Inflammatory macrophage treated with lipopolysaccharide for 4 hours (primary cell): ENCODE measurements around the gene PTRHD1.
A peak's percentile ranks its signal among the peaks of the same experiment; 100 is the strongest.

Experiments
- DNase-seq: peaks from one replicate; pipeline ENCODE4 v3.0.0-alpha.2; 2020

The PTRHD1 gene

DNA sequence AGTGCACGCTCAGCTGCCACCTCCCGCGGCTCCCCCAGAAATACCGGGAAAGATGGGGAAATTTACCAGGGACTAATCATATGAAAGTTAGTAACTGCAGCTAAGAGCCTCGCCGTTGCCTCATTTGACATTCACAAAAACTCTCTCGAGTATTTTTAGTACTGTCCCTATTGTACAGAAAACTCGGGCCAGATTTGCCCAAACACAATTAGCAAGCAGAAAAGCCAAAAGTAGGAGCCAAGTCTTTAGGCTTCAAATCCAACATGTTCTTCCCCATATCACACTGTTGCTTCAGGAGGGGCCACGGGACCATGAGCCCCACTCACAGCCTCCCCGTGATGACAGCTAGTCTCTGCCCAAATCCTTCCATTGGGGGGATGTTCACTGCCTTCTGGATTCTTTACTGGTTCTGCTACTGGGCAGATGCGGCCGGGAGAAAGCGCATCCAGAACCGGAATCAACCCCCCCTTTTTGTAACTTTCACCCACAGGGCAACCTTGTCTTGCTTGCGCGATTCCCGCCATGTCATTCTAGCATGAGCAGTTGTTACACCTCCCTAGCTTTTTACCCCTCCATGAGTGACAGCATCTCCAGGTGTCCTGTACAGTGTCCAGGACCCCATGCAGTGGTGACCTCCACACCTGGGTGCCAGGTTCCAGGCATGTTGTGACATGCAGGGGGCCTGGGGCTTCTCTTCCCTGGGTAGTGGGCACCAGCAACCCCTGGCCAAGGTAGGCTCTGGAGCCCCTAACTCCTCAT, 35.2 kb upstream of the PTRHD1 start:
- DNase-seq, result no peak

DNA sequence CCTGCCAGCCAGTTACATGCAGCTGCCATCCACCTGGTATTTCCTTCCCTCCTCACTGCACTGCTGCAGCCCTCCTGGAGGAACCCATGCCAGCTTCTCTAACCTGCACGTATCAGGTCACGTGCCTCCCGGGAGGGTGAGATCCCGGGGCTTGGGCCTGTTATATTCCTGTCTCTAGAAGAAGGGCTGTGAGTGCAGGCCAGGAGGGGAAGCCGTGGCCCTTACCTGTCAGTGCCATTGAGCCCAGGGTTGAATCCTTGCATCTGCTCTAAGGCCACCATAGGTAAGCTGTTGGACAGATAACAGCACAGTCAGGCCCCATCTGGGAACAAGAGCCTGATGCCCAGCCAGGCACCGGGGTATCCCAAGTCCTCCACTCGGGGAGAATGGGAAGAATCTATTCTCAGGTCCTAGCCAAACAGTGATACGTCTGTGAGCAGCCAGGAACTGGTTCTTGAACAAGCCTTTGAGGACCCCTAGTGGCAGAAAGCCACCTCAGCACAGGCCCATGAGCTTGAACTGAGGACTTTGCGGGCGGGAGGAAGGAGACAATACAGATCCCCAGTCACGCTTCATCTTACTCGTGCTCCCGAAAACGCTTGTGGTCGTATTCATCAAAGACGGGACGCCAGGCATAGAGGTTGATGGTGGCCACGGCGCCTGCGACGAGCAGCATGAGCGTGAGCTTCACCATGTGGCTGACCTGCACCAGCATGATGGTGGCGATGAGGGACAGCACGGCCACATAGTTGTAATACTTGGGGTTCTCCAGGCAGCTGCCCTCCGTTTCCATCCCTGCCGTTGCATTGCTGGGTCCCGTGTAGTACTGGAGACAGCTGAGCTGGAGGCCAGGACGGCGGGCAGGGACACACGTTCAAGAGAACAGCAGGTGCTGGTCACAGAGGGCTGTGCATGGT, 34.4 kb upstream of the PTRHD1 start:
- peak; percentile 65 for DNase-seq

DNA sequence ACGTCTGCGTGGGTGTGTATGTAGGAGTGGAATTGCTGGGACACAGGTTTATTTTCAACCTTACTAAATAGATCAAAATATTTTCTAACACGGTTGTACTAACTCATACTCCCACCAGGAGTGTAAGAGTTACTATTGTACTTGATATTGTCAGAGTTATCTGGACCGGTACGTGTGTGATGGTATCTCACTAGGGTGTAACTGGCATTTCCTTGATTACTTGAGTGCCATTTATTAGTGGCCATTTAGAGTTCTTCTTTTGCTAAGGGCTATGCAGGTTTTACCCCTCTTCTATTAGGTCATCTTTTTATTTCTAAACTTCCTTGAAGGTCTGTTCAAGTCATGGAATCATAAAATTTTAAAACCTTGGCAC, 33.6 kb upstream of the PTRHD1 start:
- no peak for DNase-seq

DNA sequence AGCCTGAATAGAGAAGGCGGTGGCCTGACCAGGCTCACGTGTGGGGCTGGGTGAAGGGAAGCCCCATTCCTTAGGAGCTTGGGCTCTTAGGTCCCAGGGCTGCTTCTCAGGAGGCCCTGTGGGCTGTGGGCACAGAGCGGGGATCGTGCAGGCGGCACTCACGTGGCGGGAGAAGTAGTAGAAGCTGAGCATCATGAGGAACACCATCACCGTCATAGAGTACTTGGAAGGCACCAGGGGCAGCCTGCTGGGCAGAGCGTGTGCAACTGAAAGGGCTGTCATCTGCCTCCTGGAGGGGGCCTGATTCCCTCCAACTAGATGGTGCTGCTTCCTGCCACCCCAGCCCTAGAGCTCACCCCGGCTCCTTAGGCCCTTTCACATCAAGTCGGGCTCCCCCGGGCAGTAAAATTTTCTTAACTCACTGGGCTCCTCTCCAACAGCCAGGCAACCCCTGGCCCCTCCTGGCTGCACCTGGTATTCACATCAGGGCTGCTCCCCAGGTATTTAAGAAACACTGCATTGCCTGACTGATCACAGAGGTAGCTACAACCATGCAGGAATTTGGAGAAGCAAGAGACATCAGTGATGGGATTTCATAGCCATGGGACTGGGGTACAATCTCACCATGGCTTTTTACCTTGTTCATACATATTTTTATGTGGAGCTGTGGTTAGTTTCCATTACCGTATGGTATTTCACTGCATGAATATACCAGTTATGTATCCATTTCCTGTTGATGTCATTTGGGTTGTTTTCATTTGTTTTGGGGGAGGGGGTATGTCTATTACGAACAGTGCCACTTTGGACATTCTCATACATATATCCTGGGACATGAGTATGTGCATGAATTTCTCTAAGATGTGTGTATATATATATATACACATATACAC, 32.9 kb upstream of the PTRHD1 start:
- DNase-seq, result no peak

DNA sequence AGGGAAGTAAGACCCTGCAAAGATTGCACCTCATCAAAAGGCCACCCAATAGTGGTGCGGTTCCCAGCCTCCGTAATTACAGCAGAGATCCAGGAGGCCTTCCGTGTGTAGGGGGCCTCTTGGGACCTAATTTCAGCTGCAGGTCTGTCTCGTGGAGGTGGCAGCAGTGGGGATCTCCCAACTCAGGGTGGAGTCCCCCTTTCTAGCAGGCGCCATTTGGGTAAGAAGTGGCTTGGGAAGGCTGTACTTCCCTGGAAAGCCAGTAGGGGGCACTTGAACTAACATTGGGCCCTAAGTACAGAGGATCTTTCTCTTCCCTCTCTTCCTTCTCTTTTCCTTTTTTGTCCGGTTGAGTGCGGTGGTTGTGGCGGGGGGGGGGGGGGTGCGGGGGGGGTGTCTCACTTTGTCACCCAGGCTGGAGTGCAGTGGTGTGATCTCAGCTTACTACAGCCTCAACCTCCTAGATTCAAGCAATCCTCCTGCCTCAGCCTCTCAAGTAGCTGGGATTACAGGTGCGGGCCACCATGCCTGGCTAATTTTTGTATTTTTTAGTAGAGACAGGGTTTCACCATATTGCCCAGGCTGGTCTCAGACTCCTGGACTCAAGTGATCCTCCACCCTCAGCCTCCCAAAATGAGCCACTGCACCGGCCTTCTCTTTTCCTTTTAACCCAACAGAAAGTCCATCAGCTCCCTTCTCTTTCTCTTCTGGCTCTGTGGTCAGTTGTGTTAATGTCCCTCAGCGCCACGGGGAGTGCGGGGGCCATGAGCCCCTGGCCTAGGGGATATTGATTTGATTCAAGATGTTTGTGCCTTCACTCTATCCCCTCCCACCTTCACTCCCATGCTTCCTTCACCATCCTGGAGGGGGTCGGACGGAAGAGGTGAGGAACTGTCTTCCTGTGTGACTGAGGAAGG, 32.0 kb upstream of the PTRHD1 start:
- DNase-seq, result peak; percentile 23

DNA sequence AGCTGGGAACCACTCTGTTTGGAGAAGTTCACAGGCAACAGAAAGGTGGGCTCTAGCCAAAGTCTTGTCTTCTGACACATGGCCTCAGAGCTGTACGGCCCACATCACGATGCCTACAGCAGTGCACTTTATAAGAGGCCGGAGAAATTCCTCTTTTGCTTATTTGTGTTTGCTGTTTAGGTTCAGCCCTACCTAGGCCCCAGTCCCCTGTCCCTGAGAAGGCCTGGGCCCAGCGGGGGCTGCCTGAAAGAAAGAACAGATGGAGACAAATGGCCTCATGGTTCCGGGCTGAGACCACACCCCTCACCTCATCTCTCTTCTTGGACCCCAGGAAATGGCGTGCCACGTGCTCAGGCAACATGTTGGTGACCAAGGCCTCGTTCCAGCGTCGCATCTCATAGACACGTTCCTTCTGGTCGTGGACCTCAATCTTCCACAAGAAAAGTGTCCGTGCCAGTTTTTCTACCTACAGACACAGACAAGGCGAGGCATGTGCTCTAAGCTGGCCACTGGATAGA, 30.9 kb upstream of the PTRHD1 start:
- DNase-seq, result no peak

DNA sequence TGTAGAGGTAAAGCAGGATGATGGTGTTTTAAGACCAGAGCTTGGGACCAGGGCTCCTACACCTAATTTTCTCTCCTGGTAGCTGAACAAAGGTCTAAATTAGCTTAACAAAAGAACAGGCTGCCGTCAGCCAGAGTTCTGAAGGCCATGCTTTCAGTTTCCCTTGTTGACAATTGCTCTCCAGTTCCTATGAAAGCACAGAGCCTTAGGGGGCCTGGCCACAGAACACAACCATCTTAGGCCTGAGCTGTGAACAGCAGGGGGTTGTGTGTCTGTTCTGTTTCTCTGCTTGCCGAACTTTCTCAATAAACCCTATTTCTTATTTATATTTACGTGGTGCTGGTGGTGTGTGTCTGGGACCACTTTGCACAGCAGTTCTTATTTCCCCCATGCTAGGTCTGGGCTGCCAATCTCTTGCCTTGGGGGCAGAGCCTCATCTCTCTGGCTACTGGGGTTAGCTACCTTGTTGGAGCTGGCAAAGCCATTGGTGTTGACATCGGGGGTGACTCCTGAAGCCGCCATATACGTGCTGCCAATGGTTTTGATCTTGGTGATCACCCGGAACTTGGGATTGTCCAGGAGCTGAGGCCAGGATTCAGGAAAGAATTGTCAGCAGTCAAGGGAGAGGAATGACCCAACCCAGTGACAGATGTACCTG, 29.0 kb upstream of the PTRHD1 start:
- no peak for DNase-seq

DNA sequence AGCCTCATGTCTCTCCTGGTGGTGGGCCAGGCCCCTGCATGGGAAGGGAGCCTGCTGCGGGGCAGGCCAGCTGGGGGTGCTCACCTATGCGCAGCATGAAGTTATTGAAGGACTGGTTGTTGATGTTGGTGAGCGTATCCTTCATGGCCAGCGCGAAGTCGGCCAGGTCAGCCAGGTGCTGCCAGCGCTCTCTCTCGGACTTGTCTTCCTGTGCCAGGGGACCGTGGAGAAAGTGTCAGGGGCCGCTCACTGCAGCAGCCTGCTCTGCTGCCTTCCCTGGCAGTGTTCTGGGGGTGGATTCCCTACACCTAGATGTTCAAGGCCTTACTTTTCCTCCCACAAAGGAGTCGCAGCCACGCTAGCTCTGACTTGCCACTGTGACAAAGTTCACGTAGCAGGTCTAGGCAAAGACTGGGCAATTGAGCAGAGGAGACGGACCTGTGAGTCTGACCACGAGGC, 28.3 kb upstream of the PTRHD1 start:
- no peak for DNase-seq

DNA sequence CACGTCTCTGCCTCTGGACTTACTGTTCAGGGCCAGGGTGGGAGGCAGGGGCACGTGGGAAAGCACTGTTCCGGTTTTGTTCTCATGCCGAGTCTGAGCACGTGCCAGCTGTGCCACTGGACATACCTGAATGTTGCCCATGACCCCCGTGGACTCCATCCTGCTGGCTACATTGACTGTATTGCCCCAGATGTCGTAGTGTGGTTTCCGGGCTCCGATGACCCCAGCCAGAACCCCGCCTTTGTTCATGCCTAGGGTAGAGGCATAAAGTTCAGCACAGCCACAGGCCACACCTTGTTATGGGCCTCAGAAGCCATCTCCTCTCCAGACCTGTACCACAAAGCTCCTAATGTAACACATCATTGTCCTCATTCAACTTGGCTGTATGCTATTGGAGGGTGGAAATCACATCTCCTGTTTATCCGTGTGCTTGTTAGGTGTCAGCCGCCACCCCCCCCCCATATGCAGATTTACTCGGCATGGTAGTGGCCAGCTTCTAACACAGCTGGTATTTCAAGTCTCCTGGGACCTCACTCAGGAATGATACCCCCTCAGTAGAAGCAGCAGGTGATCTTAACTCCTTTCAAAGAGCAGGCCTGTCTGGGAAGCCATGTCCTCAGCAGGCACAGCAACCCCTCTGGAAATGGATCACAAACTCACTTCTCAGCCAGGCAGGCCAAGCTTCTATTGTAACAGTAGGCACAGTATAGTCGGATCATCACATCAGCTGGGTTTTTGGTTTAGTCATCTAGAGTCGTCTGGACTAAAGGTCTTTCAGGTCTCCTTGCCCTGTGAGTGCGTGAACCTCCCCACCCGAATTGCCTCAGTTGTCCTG, 27.6 kb upstream of the PTRHD1 start:
- no peak for DNase-seq

DNA sequence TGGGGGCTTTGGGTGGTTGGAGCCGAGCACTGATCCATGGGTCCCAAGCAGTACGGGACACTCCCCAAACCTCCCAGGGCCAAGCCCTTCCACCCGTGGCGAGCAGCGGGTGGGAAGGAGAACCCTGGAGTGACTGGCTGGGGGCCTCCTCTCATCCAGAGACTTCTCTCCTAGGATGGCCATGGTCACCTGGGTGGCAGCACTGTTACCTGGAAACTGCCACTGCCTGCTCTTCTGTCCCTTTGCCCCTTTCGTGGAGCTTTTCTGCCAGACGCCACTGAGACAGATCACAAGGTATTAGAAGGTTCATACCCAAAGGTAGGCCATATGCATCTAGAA, 27.0 kb upstream of the PTRHD1 start:
- DNase-seq, result no peak

DNA sequence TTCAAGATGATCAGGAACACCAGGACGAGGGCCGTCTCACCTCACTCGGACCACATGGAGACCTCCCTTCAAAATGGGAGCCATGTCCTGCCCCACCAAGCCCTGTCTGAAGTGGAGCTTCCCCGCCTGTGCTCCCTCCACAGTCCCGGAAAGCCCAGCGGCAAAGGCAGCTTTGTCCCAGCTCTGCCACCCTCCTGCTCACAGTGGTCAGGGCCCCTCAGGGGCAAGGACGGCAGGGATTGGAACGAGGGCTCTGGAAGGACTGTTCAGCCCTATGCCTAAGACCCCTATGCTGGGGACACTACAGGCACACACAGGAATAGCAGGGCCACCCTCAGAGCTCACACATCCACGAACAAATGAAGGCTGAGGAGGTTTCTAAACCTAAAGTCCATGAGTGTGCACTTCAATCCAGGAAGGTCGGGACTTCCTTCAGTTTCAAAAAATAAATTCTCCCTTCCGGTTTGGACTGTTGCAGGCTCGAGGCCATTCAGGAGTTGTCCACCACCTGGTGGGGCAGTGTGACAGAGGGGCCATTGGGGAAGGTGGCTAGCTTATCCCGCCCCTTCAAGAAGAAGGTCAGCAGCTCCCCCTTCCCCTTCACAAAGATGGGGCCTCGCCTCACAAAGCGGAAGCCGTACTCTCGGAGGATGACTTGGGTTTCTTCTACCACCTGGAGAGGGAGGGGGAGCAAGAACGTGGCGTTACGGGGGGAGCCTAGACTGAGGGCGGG, 26.4 kb upstream of the PTRHD1 start:
- DNase-seq, result no peak

DNA sequence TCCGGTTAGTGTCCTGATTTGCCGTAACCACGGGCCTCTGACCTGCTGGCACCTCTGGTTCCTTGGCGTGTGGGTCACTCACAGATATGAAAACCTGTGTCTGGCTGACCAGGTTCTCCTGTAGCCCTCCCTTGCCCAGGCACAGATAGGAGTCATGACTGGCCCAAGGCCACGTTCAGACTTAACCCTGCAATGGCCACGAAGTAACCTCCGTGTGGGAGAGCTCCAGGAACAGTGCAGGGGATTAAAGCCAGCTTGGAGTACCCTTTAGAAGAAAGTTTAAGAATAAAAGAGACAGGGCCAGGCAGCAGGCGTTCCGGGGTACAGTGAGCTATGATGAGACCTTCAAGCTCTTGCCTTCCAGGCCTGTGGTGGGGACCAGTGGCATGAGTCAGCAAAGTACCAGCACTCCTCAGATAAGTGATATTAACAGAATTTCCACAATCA, 25.6 kb upstream of the PTRHD1 start:
- no peak for DNase-seq

DNA sequence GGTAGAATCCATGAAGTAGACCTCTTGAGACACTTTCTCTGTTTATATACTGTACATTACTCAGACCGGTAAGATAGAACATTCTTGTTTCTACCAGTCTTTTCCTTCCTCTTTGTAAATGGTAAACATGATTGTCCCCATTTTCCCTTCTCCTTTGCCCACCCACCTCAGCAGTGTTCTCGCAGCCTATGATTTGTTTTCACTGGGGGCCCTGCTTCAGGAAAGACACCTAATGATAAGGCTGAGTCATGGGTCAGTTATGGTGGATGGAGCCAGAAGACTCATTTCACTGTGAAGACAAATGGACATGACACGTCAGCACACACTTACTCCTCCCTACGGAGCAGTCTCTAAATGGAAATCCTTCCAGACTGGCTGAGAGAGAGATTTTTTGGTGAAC, 23.7 kb upstream of the PTRHD1 start:
- no peak for DNase-seq

DNA sequence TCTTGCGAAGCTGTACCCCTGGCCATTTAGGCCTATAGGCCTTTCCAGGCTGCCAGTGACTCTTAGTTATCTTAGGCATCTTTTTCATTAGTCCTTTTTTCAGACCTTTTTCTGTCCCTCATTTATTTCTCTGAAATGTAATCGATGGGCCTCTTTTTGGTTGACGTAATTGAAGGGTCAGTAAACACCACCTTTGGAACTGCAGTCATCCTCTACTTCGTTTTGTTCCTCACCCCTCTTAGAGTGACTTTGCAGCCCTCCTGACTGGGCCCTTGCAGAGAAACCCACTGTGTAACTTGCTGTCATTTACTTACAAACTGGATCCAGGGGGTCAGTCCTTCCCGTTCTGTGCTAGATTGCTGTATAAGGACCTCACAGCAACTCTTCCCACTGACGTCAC, 23.2 kb upstream of the PTRHD1 start:
- DNase-seq, result no peak

DNA sequence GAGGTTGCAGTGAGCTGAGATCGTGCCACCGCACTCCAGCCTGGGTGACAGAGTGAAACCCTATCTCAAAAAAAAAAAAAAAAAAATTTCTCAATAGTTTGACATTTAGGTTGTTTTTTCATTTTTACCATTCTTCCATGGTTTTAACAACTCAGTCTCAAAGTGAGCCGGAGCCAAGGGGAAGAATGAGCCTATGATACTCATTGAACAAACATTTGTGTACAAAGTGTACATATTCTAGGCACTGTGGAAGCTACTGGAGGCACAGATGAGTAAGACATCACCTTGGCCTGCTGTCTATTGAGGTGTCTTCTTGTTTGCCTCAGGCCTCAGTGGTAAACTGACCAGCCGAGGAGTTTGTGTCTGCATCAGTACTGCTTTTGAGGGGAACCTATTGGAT, 22.0 kb upstream of the PTRHD1 start:
- no peak for DNase-seq

DNA sequence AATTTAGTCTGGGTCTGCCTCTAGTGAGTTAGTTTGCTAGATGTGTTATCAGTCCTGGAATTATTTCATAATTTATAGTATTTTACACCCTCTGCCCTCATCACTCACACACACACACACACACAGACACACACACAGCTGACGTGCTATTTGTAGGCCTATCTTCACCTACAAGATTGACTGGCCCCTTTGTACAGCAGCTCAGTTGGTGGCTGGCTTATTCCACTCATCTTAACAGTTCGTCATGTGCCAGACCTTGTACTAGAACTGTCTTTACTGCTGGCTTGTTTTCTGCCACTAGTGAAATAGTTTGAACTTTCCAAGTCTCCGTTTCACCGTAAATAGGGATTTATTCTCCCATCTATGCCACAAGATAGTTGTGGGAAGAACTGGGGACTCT, 21.3 kb upstream of the PTRHD1 start:
- no peak for DNase-seq

DNA sequence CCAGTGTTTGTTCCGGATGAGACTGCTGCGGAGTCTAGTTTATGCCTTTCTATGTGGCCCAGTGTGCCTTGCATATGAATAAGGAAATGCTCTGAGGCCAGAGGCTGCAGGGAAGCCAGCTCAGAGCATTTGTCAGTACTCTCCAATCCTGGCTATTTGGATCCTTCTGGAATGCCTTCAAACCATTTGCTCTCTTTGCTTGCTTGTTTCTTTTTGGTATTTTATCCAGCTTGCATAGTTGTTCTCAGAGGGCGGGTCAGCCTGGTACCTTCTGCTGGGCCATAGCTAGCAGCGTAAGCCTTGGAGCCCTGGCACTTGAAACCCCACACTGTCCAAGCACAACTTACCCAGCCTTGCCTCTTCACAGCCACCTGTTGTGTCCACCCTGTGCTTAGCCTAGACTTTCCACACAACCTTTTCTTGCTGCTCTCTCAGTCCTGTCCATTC, 20.5 kb upstream of the PTRHD1 start:
- no peak for DNase-seq

DNA sequence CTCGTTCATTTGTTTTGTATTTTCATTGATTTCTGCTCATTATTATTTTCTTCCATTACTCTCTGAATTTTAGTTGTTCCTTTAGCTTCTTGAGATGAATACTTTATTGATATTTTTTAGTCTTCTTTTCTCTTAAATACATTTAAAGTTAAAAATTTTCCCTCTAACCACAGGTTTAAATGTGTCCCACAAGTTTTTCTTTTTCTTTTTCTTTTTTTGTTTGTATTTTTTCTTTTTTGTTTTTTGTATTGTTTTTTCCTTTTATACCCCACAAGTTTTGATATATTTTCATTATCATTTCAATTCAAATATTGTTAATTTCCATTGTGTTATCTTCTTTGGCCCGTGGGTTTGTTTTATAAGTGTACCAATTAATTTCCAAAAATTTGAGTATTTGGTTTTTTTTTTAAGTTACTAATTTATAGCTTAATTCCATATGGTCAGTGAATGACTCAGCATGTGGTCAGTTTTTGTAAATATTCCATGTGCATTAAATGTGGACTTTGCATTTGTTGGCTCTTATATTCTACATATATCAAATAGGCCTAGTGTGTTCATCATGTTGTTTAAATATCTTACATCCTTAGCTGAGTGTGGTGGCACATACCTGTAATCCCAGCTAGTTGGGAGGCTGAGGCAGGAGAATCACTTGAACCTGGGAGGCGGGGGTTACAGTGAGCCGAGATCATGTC, 16.3 kb upstream of the PTRHD1 start:
- DNase-seq, result no peak

DNA sequence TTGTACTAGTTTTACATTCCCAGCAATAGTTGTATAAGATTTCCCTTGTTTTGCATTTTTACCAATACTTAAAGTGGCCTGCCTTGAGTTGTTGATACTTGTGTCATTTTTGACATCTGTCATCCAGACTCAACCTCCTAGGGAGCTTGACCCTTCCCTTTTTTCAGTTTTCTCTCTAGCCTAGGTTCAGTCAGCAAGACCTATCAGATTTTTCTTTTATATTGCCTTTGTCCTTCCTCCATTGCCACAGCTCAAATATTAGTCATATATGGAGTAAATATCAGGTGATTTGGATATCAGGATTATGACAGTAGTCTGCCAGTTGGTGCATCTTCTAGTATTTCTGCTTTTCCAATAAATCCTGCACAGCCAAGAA, 13.5 kb upstream of the PTRHD1 start:
- peak; percentile 13 for DNase-seq
